ENCODE measurements around the gene TP53BP2.

DNA sequence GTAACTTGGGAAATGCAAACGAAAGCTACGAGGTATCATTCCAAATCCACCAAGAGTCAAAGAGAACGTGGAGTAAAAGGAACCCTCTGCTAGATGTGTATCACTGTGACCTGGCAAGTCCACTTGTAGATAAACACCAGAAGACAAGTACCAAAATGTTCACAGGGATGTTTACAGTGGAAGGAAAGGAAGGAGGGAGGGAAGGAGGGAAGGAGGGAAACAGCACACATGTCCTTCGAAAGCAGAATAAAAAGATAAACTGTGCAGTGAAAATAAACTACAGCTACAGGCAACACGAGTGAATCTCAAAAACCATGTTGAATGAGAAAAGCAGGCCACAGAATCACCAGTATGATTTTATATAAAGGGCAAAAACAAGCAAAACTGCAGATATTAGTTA, 59.9 kb downstream of the TP53BP2 start:
- TF ChIP-seq FOXK2 (IDR thresholded peaks at IDR 0.05) (no peak), CTBP1 (IDR thresholded peaks at IDR 0.05; ENCODE audit: borderline replicate concordance) (no peak), ELF4 (IDR thresholded peaks at IDR 0.05) (no peak), FOXM1 (IDR thresholded peaks at IDR 0.05; ENCODE audit: borderline replicate concordance) (no peak), TARDBP (IDR thresholded peaks at IDR 0.05) (no peak), L3MBTL2 (conservative IDR thresholded peaks at IDR 0.05) (no peak), SP1 (IDR thresholded peaks at IDR 0.05) (no peak)
- TF ChIP-seq, protein P1, sequence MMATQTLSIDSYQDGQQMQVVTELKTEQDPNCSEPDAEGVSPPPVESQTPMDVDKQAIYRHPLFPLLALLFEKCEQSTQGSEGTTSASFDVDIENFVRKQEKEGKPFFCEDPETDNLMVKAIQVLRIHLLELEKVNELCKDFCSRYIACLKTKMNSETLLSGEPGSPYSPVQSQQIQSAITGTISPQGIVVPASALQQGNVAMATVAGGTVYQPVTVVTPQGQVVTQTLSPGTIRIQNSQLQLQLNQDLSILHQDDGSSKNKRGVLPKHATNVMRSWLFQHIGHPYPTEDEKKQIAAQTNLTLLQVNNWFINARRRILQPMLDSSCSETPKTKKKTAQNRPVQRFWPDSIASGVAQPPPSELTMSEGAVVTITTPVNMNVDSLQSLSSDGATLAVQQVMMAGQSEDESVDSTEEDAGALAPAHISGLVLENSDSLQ (IDR thresholded peaks at IDR 0.05), result no peak

Measured in HEK293T (cell line).